Brain microvascular endothelial cell (primary cell): ENCODE data around the gene ANKMY1.

Source experiments
- DNase-seq: peaks from one replicate; pipeline ENCODE4 v3.0.0-alpha.2; 2020
- H3K27ac ChIP-seq: fragments of 250-450 bp; sonication (Bioruptor Pico); 2 replicates; pipeline ENCODE4 v1.5.1; 2020; ENCODE audit warnings: mild to moderate bottlenecking, moderate library complexity
- H3K27me3 ChIP-seq: fragments of 250-450 bp; sonication (Bioruptor Pico); replicated peaks from 2 replicates; pipeline ENCODE4 v1.5.1; 2020; ENCODE audit warnings: mild to moderate bottlenecking
- H3K36me3 ChIP-seq: fragments of 250-450 bp; sonication (Bioruptor Pico); replicated peaks from 2 replicates; pipeline ENCODE4 v1.5.1; 2020; ENCODE audit warnings: mild to moderate bottlenecking
- H3K4me3 ChIP-seq: 2 replicates; pipeline ENCODE4 v1.5.1; 2011; ENCODE audit warnings: low read depth, mild to moderate bottlenecking, control low read depth, low read length, moderate library complexity
- in situ Hi-C: cut with HindIII; loops from 2 replicates; pipeline ENCODE4 v1.10.0; 2017; ENCODE audit warnings: low sequenced_read_pairs, low pct_ligation_motif_present
- TF ChIP-seq, protein P1 (sequence below): IDR thresholded peaks from 2 replicates; pipeline ENCODE4 v1.5.1; 2011; ENCODE audit warnings: low read depth, mild to moderate bottlenecking, moderate library complexity, low read length, control low read depth, inconsistent platforms; ENCODE audit errors: missing control alignments

ANKMY1 gene

DNA sequence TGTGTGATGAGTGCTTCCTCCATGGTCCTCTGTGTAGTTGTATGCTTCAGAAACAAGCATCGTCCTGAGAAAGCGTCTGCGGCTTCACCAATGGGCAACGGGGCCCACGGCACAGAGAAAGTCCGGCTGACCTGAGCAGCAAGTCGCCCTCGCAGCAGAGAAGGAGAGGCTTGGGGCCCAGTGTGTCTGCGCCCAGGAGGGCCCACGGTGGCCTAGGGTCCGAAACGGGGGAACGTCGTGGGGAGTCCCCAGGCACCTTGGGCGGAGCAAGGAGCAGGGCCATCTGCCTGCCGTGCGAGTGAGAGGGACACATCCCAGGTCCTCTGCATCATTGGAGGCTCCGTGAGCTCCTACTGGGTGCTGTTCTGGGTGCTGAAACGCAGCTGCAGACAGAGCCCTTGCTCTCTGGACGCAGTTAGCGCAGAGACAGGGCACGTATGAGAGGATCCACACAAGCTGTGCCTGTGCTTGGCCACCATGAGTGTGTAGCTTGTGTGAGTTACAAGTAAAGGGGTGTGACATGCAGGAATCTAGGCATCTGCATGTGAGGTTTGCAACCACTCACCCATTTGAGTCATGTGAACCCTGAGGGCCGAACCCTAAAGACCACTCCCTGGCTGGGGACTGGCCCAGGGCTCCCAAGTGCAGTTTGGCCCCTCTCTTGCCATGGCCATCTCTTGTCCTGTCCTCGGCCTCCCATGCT, 111.7 kb downstream of the ANKMY1 start:
- DNase-seq: no peak
- in situ Hi-C loops: no loop called here
- Histone ChIP-seq H3K36me3 (no peaks in the 10 kb centered on the region), H3K27ac (no peak overlapping the region), H3K27me3 (no peaks in the 10 kb centered on the region), H3K4me3 (no peak overlapping the region)
- TF ChIP-seq, protein P1, sequence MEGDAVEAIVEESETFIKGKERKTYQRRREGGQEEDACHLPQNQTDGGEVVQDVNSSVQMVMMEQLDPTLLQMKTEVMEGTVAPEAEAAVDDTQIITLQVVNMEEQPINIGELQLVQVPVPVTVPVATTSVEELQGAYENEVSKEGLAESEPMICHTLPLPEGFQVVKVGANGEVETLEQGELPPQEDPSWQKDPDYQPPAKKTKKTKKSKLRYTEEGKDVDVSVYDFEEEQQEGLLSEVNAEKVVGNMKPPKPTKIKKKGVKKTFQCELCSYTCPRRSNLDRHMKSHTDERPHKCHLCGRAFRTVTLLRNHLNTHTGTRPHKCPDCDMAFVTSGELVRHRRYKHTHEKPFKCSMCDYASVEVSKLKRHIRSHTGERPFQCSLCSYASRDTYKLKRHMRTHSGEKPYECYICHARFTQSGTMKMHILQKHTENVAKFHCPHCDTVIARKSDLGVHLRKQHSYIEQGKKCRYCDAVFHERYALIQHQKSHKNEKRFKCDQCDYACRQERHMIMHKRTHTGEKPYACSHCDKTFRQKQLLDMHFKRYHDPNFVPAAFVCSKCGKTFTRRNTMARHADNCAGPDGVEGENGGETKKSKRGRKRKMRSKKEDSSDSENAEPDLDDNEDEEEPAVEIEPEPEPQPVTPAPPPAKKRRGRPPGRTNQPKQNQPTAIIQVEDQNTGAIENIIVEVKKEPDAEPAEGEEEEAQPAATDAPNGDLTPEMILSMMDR: no peak

DNA sequence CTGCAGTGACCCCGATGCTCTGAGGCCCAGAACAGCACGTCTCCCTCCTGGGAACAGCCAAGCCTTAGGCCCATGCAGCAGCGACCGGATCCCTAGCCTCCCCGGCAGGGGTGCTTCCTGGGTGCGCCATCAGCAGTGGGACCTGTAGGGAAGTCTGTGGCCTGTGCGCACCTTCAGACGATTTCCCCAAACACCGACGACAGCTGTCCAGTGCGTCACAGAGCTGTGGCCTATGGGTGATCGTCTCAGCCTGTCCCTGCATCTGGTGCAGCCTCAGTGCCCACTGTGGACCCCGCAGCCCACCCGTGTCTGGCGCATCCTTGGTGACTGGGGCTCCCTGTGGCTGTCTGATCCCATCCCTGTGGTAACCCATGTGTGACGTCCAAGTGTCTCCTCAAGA, 113.3 kb downstream of the ANKMY1 start:
- TF ChIP-seq, protein P1: no peak
- DNase-seq: no peak
- no peak overlapping the region for H3K27ac ChIP-seq
- in situ Hi-C loops: no loop called here
- H3K27me3 ChIP-seq: no peaks in the 10 kb centered on the region
- no peak overlapping the region for H3K4me3 ChIP-seq
- no peaks in the 10 kb centered on the region for H3K36me3 ChIP-seq

DNA sequence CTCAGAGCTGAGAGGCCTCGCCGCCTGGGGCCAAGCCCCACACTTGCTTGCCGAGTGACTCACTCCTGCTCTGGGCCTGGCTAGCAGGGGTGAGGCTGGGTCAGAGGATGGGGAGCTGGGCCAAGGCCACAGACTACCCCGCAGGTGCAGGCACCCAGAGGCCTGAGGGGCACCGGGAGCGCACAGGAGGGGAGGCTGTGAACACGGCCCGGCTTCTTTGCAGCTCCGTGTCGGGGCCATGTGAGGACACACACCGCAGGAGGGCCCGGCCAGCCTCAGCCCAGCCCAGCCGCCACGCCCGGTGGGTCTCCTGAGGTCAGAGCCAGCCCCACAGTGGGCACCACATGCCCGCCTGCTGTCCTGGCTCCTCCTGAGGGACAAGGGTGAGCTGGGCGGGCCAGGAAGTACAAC, 113.9 kb downstream of the ANKMY1 start:
- no peak for DNase-seq
- Histone ChIP-seq H3K27ac (no peak overlapping the region), H3K4me3 (no peak overlapping the region), H3K36me3 (no peaks in the 10 kb centered on the region), H3K27me3 (no peaks in the 10 kb centered on the region)
- in situ Hi-C loops: no loop called here
- TF ChIP-seq, protein P1: no peak

DNA sequence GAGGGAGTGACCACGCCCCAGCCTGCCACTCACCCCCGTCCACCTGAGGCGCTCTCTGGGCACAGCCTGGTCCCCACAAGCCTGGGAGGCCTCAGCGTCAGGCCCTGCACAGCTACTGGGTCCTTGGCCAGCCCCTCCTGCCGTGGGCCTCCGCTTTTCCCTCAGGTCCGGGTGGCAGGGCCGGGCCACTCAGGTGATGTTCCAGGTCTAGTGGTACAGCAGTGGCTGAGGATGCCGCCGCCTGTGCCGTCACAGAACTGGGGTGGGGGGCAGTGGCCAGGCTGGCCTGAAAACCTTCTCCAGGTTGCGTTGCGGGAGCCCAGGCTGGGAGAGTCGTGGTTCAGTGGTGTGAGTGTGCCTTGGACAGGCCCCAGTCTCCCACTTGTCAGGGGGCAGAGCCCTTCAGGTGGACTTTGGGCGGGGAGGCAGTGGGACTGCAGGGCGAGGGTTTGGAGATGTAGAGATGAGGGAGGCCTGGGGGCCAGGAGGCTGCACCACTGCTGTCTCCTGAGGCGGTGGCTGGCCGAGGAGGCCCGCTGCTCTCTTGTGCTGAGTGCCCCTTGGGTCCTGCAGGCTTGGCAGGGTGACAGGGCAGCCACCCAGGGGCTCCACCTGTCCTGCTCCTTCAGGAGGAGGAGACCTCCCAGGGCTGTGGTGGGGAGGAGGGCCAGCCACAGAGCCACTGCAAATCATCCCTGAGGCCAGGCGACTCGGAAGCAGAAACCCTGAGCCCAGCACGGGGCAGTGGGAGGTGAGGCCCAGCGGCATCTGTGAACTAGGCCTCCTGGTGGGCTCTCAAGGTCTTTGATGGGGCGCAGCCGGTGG, 114.7 kb downstream of the ANKMY1 start:
- no peak for DNase-seq
- in situ Hi-C loops: no loop called here
- no peaks in the 10 kb centered on the region for H3K27me3 ChIP-seq
- H3K27ac ChIP-seq: no peak overlapping the region
- TF ChIP-seq, protein P1: no peak
- H3K36me3 ChIP-seq: no peaks in the 10 kb centered on the region
- H3K4me3 ChIP-seq: no peak overlapping the region

DNA sequence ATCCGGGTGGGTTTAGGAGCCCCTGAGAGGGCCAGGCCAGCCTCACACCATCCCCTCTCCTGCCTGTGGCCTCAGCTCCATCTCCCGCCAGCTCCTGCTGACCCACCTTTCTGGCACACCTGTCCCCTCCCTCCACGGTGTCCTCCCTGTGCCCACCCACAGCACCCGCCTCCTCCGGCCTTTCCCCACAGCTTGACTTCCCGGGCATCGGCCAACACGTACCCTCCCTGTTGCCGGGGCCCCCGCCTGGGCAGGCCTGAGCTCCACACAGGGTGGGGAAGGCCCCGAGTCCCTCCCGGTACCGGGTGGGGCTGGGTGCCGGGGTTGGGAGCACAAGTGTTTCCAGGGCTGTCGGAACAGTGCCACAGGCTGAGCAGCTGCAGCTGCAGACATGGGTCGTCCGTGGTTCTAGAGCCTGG, 115.8 kb downstream of the ANKMY1 start:
- no peaks in the 10 kb centered on the region for H3K36me3 ChIP-seq
- H3K4me3 ChIP-seq: no peak overlapping the region
- H3K27me3 ChIP-seq: no peaks in the 10 kb centered on the region
- DNase-seq: no peak
- in situ Hi-C loops: no loop called here
- no peak overlapping the region for H3K27ac ChIP-seq
- TF ChIP-seq, protein P1: no peak
